ENCODE measurements around the gene VCPKMT.

Gene VCPKMT

DNA sequence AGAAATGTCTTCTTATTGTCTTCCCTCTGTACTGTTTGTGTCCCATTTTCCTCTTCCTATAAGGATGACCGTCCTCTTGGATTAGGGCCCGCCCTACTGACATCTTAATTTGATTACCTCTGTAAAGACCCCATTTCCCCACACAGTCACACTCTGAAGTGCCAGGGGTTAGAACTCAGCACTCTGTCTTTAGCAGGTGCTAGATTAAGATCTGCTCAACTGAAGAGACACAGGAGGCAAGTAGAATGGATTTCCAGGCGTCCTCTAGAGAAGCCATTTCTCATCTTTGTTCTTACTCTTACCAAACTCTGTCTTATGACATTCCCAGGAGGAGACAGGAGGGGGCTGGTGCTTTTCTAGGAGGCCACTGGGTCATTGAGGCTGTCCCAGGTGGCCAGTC is 50.8 kb downstream of the VCPKMT start:
- DNase-seq (ENCODE audit: low spot score) = no peak

DNA sequence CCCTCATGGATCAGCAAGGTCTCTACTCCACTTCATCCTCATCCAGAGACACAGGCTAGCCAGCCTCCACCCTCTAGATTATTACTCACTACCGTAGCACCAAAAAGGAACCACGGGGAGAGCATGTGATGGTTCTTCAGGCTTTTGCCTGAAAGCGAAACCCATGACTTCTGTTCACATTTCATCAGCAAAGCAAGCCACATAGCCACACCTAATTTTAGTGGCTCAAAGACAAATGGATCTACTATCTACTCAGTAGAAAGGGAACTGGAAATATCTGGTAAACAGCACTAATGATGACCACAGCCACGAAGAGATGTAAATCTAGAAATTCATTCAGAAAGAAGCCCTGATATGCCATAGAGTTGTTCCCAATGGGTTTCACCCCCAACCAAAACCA is 51.4 kb downstream of the VCPKMT start:
- peak; percentile 19 for DNase-seq (ENCODE audit: low spot score)

DNA sequence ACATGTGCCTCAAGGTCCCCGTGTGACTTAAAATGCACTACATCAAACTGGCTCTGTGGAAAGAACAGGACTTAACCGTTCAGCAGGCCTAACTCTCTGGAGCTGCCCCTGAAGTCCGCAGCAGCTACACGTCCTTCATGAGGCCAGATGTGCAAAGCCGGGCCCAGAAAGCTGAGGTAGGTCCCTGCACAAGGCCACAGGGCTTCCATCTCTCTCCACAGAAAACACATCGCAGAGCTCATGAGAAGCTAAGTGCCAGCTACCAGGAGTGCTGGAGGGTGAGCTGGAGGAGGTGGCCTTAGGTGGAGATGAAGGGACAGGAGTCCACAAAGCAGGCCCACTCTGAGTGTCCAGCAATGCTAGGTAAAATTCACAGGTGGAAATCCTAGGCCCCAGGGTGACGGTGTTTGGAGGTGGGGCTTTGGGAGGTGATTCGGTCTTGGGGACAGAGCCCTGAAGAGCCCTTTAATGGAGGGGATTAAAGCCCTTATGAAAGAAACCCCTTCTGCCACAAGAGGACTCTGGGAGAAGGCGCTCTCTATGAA is 52.4 kb downstream of the VCPKMT start:
- DNase-seq (ENCODE audit: low spot score) = no peak

DNA sequence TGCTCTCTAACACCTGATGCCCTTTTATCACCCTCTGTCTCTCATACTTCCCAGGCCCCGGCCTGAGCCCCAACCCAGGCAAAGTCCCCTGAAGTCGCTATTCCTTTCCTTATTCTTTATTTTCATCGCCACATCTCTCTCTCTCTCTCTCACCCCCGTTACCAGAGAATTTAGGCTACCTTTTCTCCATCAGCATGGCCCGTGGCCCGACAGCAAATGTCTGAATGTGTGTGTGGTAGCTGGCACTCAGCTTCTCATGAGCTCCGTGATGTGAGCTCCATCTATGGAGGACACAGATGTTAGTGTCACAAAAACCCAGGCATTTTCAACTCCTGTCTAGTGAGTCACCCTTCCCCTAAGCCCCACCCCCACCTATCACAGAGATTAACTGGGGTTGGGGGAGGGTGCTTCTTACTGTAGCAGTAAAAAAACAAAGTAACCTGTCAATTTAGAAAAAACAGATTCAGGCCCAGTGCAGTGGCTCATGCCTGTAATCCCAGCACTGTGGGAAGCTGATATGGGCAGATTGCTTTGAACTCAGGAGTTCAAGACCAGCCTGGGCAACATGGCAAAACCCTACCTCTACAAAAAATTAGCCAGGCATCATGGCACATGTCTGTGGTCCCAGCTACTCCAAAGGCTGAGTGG is 53.8 kb downstream of the VCPKMT start:
- peak; percentile 67 for DNase-seq (ENCODE audit: low spot score)

DNA sequence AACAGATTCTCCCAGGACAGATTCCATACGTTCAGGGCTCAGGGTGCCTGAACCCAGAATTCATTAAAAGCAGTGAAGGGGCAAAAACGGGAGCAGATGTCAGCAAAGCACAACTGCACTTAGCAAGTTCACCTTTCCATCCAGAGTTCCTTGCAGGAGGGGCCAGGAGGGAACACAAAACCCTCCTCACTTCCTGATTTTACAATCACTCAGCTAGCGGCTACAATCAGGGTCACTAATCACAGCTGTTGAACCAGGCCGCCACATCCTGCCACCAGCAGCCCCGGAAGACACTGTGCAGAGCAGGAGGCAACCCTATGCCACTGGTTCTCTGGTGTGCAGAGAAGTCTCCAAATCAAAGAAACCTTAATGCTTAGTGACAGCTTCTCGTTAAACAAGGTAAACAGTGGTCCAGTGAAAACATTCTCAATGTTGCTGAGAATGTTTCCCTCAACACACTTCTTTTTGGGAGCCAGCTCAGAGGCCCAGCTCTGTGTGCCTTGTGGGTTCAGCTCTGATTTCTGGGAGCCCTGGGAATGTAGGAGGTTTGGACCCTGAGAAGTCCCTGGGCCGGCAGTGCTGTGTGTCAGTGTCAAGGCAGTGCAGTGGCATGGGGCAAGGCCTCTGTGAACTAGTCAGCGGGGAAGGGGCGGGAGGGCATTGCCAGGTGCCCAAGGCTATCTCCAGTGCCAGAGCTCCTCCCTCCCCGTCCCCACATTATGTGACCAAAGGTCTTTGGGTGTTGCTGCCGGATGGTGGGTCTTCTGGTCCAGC is 54.5 kb downstream of the VCPKMT start:
- DNase-seq (ENCODE audit: low spot score) = no peak

DNA sequence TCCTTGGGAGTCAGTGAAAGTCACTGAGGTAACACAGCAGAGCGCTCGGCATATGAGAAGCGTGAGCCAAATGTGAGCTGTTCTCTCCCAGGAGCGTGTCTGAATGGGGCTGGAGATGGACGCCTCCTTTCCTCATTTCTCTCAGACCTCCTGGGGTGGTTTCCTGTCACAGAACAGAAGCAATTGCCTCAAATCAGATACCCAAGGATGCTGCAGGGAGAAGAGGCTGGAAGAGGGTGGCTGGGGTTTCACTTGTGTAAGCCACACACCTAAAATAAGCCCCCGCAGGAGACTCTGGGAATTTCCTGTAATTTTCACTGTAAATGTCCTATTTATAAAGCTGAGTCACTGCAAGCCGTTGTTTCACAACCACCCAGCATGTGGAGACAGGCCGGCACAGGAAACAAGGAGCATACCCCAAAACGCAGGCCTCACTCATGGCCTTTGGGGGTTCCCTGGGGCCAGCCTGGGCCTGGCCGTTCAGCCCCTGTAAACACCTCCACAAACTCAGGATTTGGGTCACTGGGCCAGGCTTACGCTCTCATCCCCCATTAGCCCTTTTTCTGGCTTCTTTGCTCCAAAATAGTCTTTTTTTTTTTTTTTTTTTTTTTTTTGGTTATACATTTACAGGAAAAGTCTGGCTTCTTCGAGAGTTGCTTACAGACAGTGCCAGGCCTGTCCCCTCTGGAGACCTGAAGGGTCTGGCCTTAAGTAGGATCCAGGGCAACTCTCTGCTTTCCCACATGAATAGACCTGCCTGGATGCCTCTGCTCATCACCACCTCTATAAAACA is 55.3 kb downstream of the VCPKMT start:
- DNase-seq (ENCODE audit: low spot score) = no peak

DNA sequence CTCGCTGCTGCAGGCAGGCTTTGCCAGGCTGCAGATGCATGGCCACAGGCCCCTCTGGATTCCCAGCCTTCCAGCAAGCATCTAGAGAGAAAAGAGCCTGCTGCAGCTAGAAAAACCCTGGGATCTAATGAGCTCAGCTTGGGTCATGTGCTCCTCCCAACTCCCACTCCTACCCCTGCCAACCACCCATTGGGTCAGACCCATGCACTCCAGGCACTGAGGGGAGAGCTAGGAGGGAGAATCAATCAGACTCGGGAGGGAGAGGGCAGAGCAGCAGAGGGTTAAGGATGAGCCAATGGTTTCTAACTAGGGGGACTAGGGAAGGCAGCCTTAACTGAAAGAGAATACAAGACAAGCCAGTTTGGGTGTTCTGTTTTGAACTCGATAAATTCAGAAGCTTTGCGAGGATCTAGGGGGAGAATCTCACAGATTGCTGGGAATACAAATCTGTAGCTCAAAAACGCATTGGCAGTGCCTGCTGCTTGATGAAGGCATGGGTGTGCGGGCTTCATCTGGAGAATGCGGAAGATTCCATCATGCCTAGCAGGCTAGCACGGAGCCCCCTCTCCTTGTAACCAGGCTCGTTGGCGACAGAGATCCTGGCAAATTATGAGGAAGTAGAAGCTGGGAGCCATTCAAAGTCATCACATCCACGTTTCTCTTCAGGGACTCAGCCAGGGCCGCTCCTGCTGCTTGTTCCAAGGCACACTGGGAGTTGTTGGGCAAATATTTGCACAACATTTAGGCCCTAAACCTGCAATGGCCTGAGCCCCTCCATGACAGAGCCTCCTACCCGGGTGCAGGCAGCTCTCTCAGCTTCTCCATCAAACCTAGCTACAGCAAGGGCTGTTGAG is 56.4 kb downstream of the VCPKMT start:
- DNase-seq (ENCODE audit: low spot score) = no peak
